Bronchial epithelial cell (primary cell): Measurements from ENCODE around the gene HEG1. TPM values are rescaled to one million over a fixed set of nuclear protein-coding genes. Genes with fewer than 3 reads are reported as not detected.

Experiments
- DNase-seq: peaks from one replicate; pipeline ENCODE4 v3.0.0-alpha.2; 2010; ENCODE audit warnings: low read depth
- FAIRE-seq: peaks from 2 replicates; lab custom pipeline; 2011; peaks lifted over from hg19 to GRCh38; lab: Jason Lieb, UNC
- H3K27me3 ChIP-seq: 2 replicates; pipeline ENCODE4 v1.5.1; 2011; ENCODE audit warnings: low read length; ENCODE audit not compliant: control insufficient read depth, insufficient read depth
- H3K36me3 ChIP-seq: 2 replicates; pipeline ENCODE4 v1.5.1; 2011; ENCODE audit warnings: low read length; ENCODE audit not compliant: control insufficient read depth, insufficient read depth
- H3K4me3 ChIP-seq: 2 replicates; pipeline ENCODE4 v1.5.1; 2011; ENCODE audit warnings: mild to moderate bottlenecking, low read depth, low read length, control low read depth
- CTCF ChIP-seq: IDR thresholded peaks from 2 replicates; pipeline ENCODE4 v1.5.1; 2011; ENCODE audit warnings: mild to moderate bottlenecking, moderate library complexity, low read length, control low read depth, inconsistent platforms; ENCODE audit not compliant: insufficient read depth, severe bottlenecking
- total RNA-seq: library from RNA; depleted of rRNA; stranded (reverse); fragments of >200 nt; gene quantifications from 2 replicates; pipeline ENCODE4 v1.2.1, GENCODE V29; 2014

Gene HEG1
- total RNA-seq, 1 donor from 2014 or later: 7.1 TPM

- peaks cover 29% of the 10 kb centered on the region for H3K36me3 ChIP-seq
Observed at GRCh38 chr3:125001557-125002413, 54.0 kb downstream of the HEG1 start.

GRCh38 chr3:125000661-125001060 lies 55.1 kb downstream of the HEG1 start:
- TF ChIP-seq CTCF: no peak

More at GRCh38 chr3:125001557-125002413, 54.0 kb downstream of the HEG1 start:
- Histone ChIP-seq H3K4me3 (no peak overlapping the region), H3K27me3 (no peaks in the 10 kb centered on the region)
- DNase-seq (no peak), FAIRE-seq (no peak)
- TF ChIP-seq CTCF: no peak

GRCh38 chr3:124999897-125000435 lies 55.8 kb downstream of the HEG1 start:
- Histone ChIP-seq H3K27me3 (no peaks in the 10 kb centered on the region), H3K36me3 (peaks cover 22% of the 10 kb centered on the region), H3K4me3 (no peak overlapping the region)
- FAIRE-seq (no peak), DNase-seq (no peak)
- TF ChIP-seq CTCF: no peak

More at GRCh38 chr3:125000661-125001060, 55.1 kb downstream of the HEG1 start:
- Histone ChIP-seq H3K36me3 (peaks cover 26% of the 10 kb centered on the region), H3K27me3 (no peaks in the 10 kb centered on the region), H3K4me3 (no peak overlapping the region)
- no peak for DNase-seq
- FAIRE-seq: no peak

- FAIRE-seq (no peak), DNase-seq (no peak)
- Histone ChIP-seq H3K4me3 (no peak overlapping the region), H3K27me3 (no peaks in the 10 kb centered on the region), H3K36me3 (peaks cover 20% of the 10 kb centered on the region)
- no peak for TF ChIP-seq CTCF
Observed at GRCh38 chr3:124999317-124999716, 56.5 kb downstream of the HEG1 start.

GRCh38 chr3:124998247-124998630 lies 57.6 kb downstream of the HEG1 start:
- TF ChIP-seq CTCF: no peak
- no peak for DNase-seq
- no peaks in the 10 kb centered on the region for H3K27me3 ChIP-seq
- FAIRE-seq: no peak
- peaks cover 18% of the 10 kb centered on the region for H3K36me3 ChIP-seq
- no peak overlapping the region for H3K4me3 ChIP-seq
